ENCODE results near the gene BEND5.
A peak's percentile ranks its signal among the peaks of the same experiment; 100 is the strongest.

The BEND5 gene

GRCh38 chr1:48776393-48777218 lies at the start of gene BEND5:
BEND5 (minus strand) TSS chr1:48776891; CDS start chr1:48776831, 60 bp downstream.
- ATAC-seq, result peak; percentile 84
- Mint-ChIP-seq H3K27me3 (no peaks in the 10 kb centered on the region), H3K9me3 (no peaks in the 10 kb centered on the region), H3K4me3 (peak within 1 kb of the TSS; percentile 93 to 98), H3K27ac (peak within 1 kb of the TSS; percentile 75 to 96), H3K4me1 (peaks cover 54% of the 10 kb centered on the region)
- peak; percentile 63 to 70 for DNase-seq

GRCh38 chr1:48823168-48823567 lies 46.5 kb upstream of the BEND5 start:
- H3K4me1 Mint-ChIP-seq, result no peaks in the 10 kb centered on the region
- no peaks in the 10 kb centered on the region for H3K9me3 Mint-ChIP-seq
- no peak overlapping the region for H3K4me3 Mint-ChIP-seq
- no peak for DNase-seq
- no peak for ATAC-seq
- H3K27me3 Mint-ChIP-seq, result peaks cover 21% of the 10 kb centered on the region
- H3K27ac Mint-ChIP-seq, result no peak overlapping the region

GRCh38 chr1:48820491-48820890 lies 43.8 kb upstream of the BEND5 start:
- H3K9me3 Mint-ChIP-seq, result no peaks in the 10 kb centered on the region
- H3K4me1 Mint-ChIP-seq, result no peaks in the 10 kb centered on the region
- H3K4me3 Mint-ChIP-seq, result no peak overlapping the region
- ATAC-seq, result no peak
- H3K27me3 Mint-ChIP-seq, result peaks cover 21% of the 10 kb centered on the region
- H3K27ac Mint-ChIP-seq, result no peak overlapping the region
- no peak for DNase-seq

- Mint-ChIP-seq H3K27ac (no peak overlapping the region), H3K4me1 (no peaks in the 10 kb centered on the region), H3K9me3 (no peaks in the 10 kb centered on the region), H3K4me3 (no peak overlapping the region), H3K27me3 (peaks cover 22% of the 10 kb centered on the region)
- DNase-seq (peak; percentile 17 to 33), ATAC-seq (peak; percentile 66)
These were observed 40.9 kb upstream of the BEND5 start for GRCh38 chr1:48817505-48818114.

- no peaks in the 10 kb centered on the region for H3K4me1 Mint-ChIP-seq
- ATAC-seq (no peak), DNase-seq (no peak)
These were observed 34.0 kb upstream of the BEND5 start for GRCh38 chr1:48810740-48811139.

GRCh38 chr1:48808496-48808895 lies 31.8 kb upstream of the BEND5 start:
- Mint-ChIP-seq H3K27me3 (peaks cover 36% of the 10 kb centered on the region), H3K27ac (no peak overlapping the region), H3K4me1 (no peaks in the 10 kb centered on the region), H3K4me3 (no peak overlapping the region), H3K9me3 (no peaks in the 10 kb centered on the region)
- ATAC-seq (no peak), DNase-seq (no peak)

More at GRCh38 chr1:48810740-48811139, 34.0 kb upstream of the BEND5 start:
- Mint-ChIP-seq H3K4me3 (no peak overlapping the region), H3K27me3 (peaks cover 26% of the 10 kb centered on the region), H3K9me3 (no peaks in the 10 kb centered on the region), H3K27ac (no peak overlapping the region)

- Mint-ChIP-seq H3K27ac (no peak overlapping the region), H3K27me3 (peaks cover 35% of the 10 kb centered on the region), H3K4me3 (no peak overlapping the region), H3K9me3 (no peaks in the 10 kb centered on the region), H3K4me1 (no peaks in the 10 kb centered on the region)
- DNase-seq (no peak), ATAC-seq (no peak)
These were observed 31.0 kb upstream of the BEND5 start for GRCh38 chr1:48807554-48808260.

GRCh38 chr1:48803474-48803873 lies 26.8 kb upstream of the BEND5 start:
- Mint-ChIP-seq H3K4me1 (no peaks in the 10 kb centered on the region), H3K27me3 (peaks cover 78% of the 10 kb centered on the region), H3K27ac (no peak overlapping the region), H3K9me3 (peaks cover 0 to 4% of the 10 kb centered on the region in 2 donors), H3K4me3 (no peak overlapping the region)
- ATAC-seq (no peak), DNase-seq (no peak)

GRCh38 chr1:48794816-48795215 lies 18.1 kb upstream of the BEND5 start:
- Mint-ChIP-seq H3K4me3 (no peak overlapping the region), H3K4me1 (peaks cover 27% of the 10 kb centered on the region), H3K27me3 (peaks cover 46% of the 10 kb centered on the region), H3K9me3 (no peaks in the 10 kb centered on the region), H3K27ac (no peak overlapping the region)
- peak; percentile 46 for ATAC-seq
- DNase-seq, result no peak

- ATAC-seq, result no peak
- no peak overlapping the region for H3K4me3 Mint-ChIP-seq
- peaks cover 37% of the 10 kb centered on the region for H3K27me3 Mint-ChIP-seq
- no peak overlapping the region for H3K27ac Mint-ChIP-seq
- DNase-seq, result no peak
- H3K4me1 Mint-ChIP-seq, result peaks cover 33% of the 10 kb centered on the region
- no peaks in the 10 kb centered on the region for H3K9me3 Mint-ChIP-seq
These were observed 17.2 kb upstream of the BEND5 start for GRCh38 chr1:48793863-48794262.

GRCh38 chr1:48792961-48793360 lies 16.3 kb upstream of the BEND5 start:
- Mint-ChIP-seq H3K9me3 (no peaks in the 10 kb centered on the region), H3K27ac (no peak overlapping the region), H3K4me1 (peaks cover 33% of the 10 kb centered on the region), H3K27me3 (peaks cover 28% of the 10 kb centered on the region), H3K4me3 (no peak overlapping the region)
- no peak for ATAC-seq
- DNase-seq, result no peak

GRCh38 chr1:48790397-48790796 lies 13.7 kb upstream of the BEND5 start:
- Mint-ChIP-seq H3K27ac (no peak overlapping the region), H3K9me3 (no peaks in the 10 kb centered on the region), H3K4me1 (peaks cover 36% of the 10 kb centered on the region), H3K4me3 (no peak overlapping the region), H3K27me3 (peaks cover 21% of the 10 kb centered on the region)
- ATAC-seq (peak; percentile 94), DNase-seq (no peak)

- no peak for ATAC-seq
- Mint-ChIP-seq H3K27ac (peak overlapping the region; percentile 29 to 37), H3K4me3 (peak overlapping the region; percentile 49 to 50), H3K4me1 (peaks cover 37% of the 10 kb centered on the region), H3K9me3 (no peaks in the 10 kb centered on the region), H3K27me3 (peaks cover 21% of the 10 kb centered on the region)
- no peak for DNase-seq
These were observed 13.2 kb upstream of the BEND5 start for GRCh38 chr1:48789903-48790302.

GRCh38 chr1:48785869-48786268 lies 9.2 kb upstream of the BEND5 start:
- peak; percentile 44 for ATAC-seq
- no peaks in the 10 kb centered on the region for H3K27me3 Mint-ChIP-seq

GRCh38 chr1:48784301-48784700 lies 7.6 kb upstream of the BEND5 start:
- DNase-seq (no peak), ATAC-seq (no peak)
- peaks cover 10% of the 10 kb centered on the region for H3K4me1 Mint-ChIP-seq
- H3K27me3 Mint-ChIP-seq, result no peaks in the 10 kb centered on the region
- H3K27ac Mint-ChIP-seq, result no peak overlapping the region
- H3K4me3 Mint-ChIP-seq, result no peak overlapping the region
- H3K9me3 Mint-ChIP-seq, result no peaks in the 10 kb centered on the region

More at GRCh38 chr1:48785869-48786268, 9.2 kb upstream of the BEND5 start:
- Mint-ChIP-seq H3K27ac (no peak overlapping the region), H3K4me1 (peaks cover 21% of the 10 kb centered on the region), H3K4me3 (no peak overlapping the region), H3K9me3 (no peaks in the 10 kb centered on the region)
- no peak for DNase-seq

All from stimulated activated naive CD8-positive, alpha-beta T cell treated with anti-CD3 and anti-CD28 coated beads, Interleukin-15, amount 100 ng/mL, for 72 hours (primary cell).